NOMO-1 (cell line): ENCODE data around the gene UGGT2.
A peak's percentile ranks its signal among the peaks of the same experiment; 100 is the strongest.
"Not testable (repeated sequence)": the region's sequence is repeated elsewhere in the genome, so short reads cannot be mapped to it uniquely, and the experiment has no call there.

ENCODE experiments used
- DNase-seq, 2 experiments: peaks; one replicate each; lab custom pipeline; 2025; ENCODE audit not compliant: unreplicated experiment in 2 of 2; lab: John Stamatoyannopoulos, UW

The UGGT2 gene

GRCh38 chr13:95972651-95973050 lies 80.5 kb downstream of the UGGT2 start:
- not testable (repeated sequence) for DNase-seq

GRCh38 chr13:95970878-95971277 lies 82.3 kb downstream of the UGGT2 start:
- no peak for DNase-seq

- no peak for DNase-seq
Observed at GRCh38 chr13:95968906-95969305, 84.3 kb downstream of the UGGT2 start.

GRCh38 chr13:95957331-95957730 lies 95.9 kb downstream of the UGGT2 start:
- DNase-seq: no peak

GRCh38 chr13:95956589-95957148 lies 96.5 kb downstream of the UGGT2 start:
- DNase-seq: no peak

- DNase-seq: no peak
Observed at GRCh38 chr13:95955719-95956118, 97.5 kb downstream of the UGGT2 start.

GRCh38 chr13:95955255-95955654 lies 97.9 kb downstream of the UGGT2 start:
- no peak for DNase-seq

- no peak for DNase-seq
Observed at GRCh38 chr13:95954266-95954665, 98.9 kb downstream of the UGGT2 start.

- no peak for DNase-seq
Observed at GRCh38 chr13:95950103-95950502, 103.1 kb downstream of the UGGT2 start.

GRCh38 chr13:95948656-95949055 lies 104.5 kb downstream of the UGGT2 start:
- DNase-seq: no peak

- no peak for DNase-seq
Observed at GRCh38 chr13:95937714-95938320, 115.4 kb downstream of the UGGT2 start.

- DNase-seq: no peak
Observed at GRCh38 chr13:95931300-95932025, 121.7 kb downstream of the UGGT2 start.

- DNase-seq: no peak
Observed at GRCh38 chr13:95929430-95929829, 123.8 kb downstream of the UGGT2 start.

GRCh38 chr13:95928367-95928906 lies 124.8 kb downstream of the UGGT2 start:
- DNase-seq: not testable (repeated sequence)

GRCh38 chr13:95926231-95926630 lies 127.0 kb downstream of the UGGT2 start:
- no peak for DNase-seq

GRCh38 chr13:95924389-95924994 lies 128.7 kb downstream of the UGGT2 start:
- peak; percentile 2 to 56 for DNase-seq

GRCh38 chr13:95921485-95921884 lies 131.7 kb downstream of the UGGT2 start:
- no peak for DNase-seq

GRCh38 chr13:95920485-95920884 lies 132.7 kb downstream of the UGGT2 start:
- DNase-seq: no peak

- DNase-seq: no peak
Observed at GRCh38 chr13:95918860-95919259, 134.3 kb downstream of the UGGT2 start.

GRCh38 chr13:95914991-95915501 lies 138.2 kb downstream of the UGGT2 start:
- no peak for DNase-seq

GRCh38 chr13:95906999-95907398 lies 146.2 kb downstream of the UGGT2 start:
- DNase-seq: no peak
